Liver (tissue), 3 donors: Measurements from ENCODE around the gene CUEDC1.

Experiments used
- CTCF ChIP-seq: fragments of 150-350 bp; IDR thresholded peaks from 2 replicates; pipeline ENCODE4 v1.5.1; 2017; ENCODE audit warnings: improper control_type of control experiment, low read depth, low read length; ENCODE audit not compliant: missing input control
- EGR1 ChIP-seq, 2 donors: IDR thresholded peaks; 2 replicates each; pipeline ENCODE4 v1.6.1; 2016 to 2018; ENCODE audit warnings: antibody characterized with exemption in 2 of 2, low read depth in 2 of 2
- FOXA1 ChIP-seq: IDR thresholded peaks from 2 replicates; pipeline ENCODE4 v1.6.1; 2016; ENCODE audit warnings: antibody characterized with exemption
- GABPA ChIP-seq, 2 donors: IDR thresholded peaks in 1 of 2; conservative IDR thresholded peaks in 1 of 2; 2 replicates each; pipeline ENCODE4 v1.6.1; 2016; ENCODE audit warnings: antibody characterized with exemption in 2 of 2, mild to moderate bottlenecking in 1 of 2, moderate library complexity in 1 of 2
- RAD21 ChIP-seq, 2 donors: IDR thresholded peaks; 2 replicates each; pipeline ENCODE4 v1.6.1; 2016; ENCODE audit warnings: antibody characterized with exemption in 2 of 2, mild to moderate bottlenecking in 2 of 2
- SP1 ChIP-seq: IDR thresholded peaks from 2 replicates; pipeline ENCODE4 v1.6.1; 2018; ENCODE audit warnings: antibody characterized with exemption, mild to moderate bottlenecking
- TAF1 ChIP-seq: conservative IDR thresholded peaks from 2 replicates; pipeline ENCODE4 v1.6.1; 2016; ENCODE audit warnings: antibody characterized with exemption, mild to moderate bottlenecking
- YY1 ChIP-seq: IDR thresholded peaks from 2 replicates; pipeline ENCODE4 v1.6.1; 2016; ENCODE audit warnings: antibody characterized with exemption, mild to moderate bottlenecking
- TF ChIP-seq, protein P1 (sequence below): IDR thresholded peaks from 2 replicates; pipeline ENCODE4 v1.6.1; 2016; ENCODE audit warnings: antibody characterized with exemption
- TF ChIP-seq, protein P2 (sequence below): IDR thresholded peaks from 2 replicates; pipeline ENCODE4 v1.6.1; 2016; ENCODE audit warnings: antibody characterized with exemption, mild to moderate bottlenecking
- donor health status: healthy.
- donor health status: healthy.

GRCh38 chr17:57979076-57979475, 23.9 kb upstream of the CUEDC1 start:
- TF ChIP-seq CTCF (no peak), GABPA (IDR thresholded peaks at IDR 0.05 in 1 of 2, conservative IDR thresholded peaks at IDR 0.05 in 1 of 2) (no peak), SP1 (no peak), TAF1 (no peak), EGR1 (IDR thresholded peaks at IDR 0.05; ENCODE audit: low read depth in 2 of 2) (no peak), RAD21 (IDR thresholded peaks at IDR 0.05) (no peak), YY1 (no peak), FOXA1 (no peak)
- TF ChIP-seq, protein P1, sequence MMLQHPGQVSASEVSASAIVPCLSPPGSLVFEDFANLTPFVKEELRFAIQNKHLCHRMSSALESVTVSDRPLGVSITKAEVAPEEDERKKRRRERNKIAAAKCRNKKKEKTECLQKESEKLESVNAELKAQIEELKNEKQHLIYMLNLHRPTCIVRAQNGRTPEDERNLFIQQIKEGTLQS = no peak
- TF ChIP-seq, protein P2, sequence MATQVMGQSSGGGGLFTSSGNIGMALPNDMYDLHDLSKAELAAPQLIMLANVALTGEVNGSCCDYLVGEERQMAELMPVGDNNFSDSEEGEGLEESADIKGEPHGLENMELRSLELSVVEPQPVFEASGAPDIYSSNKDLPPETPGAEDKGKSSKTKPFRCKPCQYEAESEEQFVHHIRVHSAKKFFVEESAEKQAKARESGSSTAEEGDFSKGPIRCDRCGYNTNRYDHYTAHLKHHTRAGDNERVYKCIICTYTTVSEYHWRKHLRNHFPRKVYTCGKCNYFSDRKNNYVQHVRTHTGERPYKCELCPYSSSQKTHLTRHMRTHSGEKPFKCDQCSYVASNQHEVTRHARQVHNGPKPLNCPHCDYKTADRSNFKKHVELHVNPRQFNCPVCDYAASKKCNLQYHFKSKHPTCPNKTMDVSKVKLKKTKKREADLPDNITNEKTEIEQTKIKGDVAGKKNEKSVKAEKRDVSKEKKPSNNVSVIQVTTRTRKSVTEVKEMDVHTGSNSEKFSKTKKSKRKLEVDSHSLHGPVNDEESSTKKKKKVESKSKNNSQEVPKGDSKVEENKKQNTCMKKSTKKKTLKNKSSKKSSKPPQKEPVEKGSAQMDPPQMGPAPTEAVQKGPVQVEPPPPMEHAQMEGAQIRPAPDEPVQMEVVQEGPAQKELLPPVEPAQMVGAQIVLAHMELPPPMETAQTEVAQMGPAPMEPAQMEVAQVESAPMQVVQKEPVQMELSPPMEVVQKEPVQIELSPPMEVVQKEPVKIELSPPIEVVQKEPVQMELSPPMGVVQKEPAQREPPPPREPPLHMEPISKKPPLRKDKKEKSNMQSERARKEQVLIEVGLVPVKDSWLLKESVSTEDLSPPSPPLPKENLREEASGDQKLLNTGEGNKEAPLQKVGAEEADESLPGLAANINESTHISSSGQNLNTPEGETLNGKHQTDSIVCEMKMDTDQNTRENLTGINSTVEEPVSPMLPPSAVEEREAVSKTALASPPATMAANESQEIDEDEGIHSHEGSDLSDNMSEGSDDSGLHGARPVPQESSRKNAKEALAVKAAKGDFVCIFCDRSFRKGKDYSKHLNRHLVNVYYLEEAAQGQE = no peak
